ENCODE results near the gene LIMS2. TPM values are rescaled to one million over a fixed set of nuclear protein-coding genes. Genes with fewer than 3 reads are reported as not detected.

The LIMS2 gene
- total and polyA plus RNA-seq, 2 of the 8 experiments (the other 6 are each of a cell fraction or from before 2014, with no cell fraction given): 3.3 to 4.8 TPM

DNA sequence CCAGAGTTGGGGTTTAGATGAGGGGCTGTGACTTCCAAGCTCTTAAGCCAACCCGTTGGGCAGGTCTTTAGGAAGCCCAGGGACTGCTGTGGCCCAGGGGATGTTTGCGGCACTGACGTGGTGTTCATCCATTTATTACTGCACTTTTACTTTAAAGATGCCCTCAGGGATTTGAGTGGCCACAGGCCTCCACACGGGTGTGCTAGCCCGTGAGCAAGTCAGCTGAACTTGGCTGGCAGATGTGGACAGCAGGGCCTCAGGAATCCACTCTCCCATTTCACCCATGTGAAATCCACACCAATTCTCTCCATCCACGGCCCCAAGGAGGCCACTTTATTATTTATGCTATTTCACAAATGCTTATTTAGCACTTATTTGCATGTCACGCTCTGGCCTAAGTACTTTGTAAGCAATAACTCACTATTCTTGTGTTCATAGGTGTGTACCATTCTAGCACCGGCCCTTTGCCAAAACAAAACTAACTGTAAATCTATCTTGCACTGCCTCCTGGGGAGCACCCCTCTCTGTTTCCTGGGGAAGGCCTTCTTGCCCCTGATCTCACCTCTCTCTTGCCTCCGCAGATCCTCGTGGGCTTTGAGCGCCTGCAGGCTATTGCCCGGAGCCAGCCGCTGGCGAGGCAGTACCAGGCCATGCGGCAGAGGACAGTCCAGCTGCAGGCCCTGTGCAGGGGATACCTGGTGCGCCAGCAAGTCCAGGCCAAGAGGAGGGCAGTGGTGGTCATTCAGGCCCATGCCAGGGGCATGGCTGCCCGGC is 68.5 kb downstream of the LIMS2 start (continued):
- TF ChIP-seq CTBP2 (IDR thresholded peaks at IDR 0.05; ENCODE audit: borderline replicate concordance, insufficient read depth, insufficient read length, low read length) (no peak), E2F6 (IDR thresholded peaks at IDR 0.05) (no peak), TCF12 (IDR thresholded peaks at IDR 0.05; ENCODE audit: low read depth, low read length) (no peak), CBX5 (IDR thresholded peaks at IDR 0.05; ENCODE audit: low read depth, low read length) (no peak), EP300 (IDR thresholded peaks at IDR 0.05; ENCODE audit: borderline replicate concordance in 1 of 2, low read depth in 2 of 2, low read length in 2 of 2) (no peak), JUND (IDR thresholded peaks at IDR 0.05; ENCODE audit: low read length) (no peak), CTCF (IDR thresholded peaks at IDR 0.05; ENCODE audit: control extremely low read depth in 1 of 3, insufficient read depth in 1 of 3, low read depth in 1 of 3, low read length in 3 of 3) (no peak), KDM1A (IDR thresholded peaks at IDR 0.05; ENCODE audit: borderline replicate concordance, low read length) (no peak), CREB1 (IDR thresholded peaks at IDR 0.05) (no peak)
